Measurements from ENCODE around the gene DNAJB4.

DNAJB4 gene

GRCh38 chr1:78038071-78038470 lies 33.3 kb downstream of the DNAJB4 start:
- no peak for DNase-seq (ENCODE audit: low read depth in 3 of 3)

GRCh38 chr1:78038491-78038939 lies 33.8 kb downstream of the DNAJB4 start:
- DNase-seq (ENCODE audit: low read depth in 3 of 3), result no peak

GRCh38 chr1:78040484-78041089 lies 35.8 kb downstream of the DNAJB4 start:
- DNase-seq (ENCODE audit: low read depth in 3 of 3), result no peak

- DNase-seq (ENCODE audit: low read depth in 3 of 3), result no peak
Measured at GRCh38 chr1:78043436-78043835, 38.7 kb downstream of the DNAJB4 start.

GRCh38 chr1:78044796-78045562 lies 40.2 kb downstream of the DNAJB4 start:
- no peak for DNase-seq (ENCODE audit: low read depth in 3 of 3)

- DNase-seq (ENCODE audit: low read depth in 3 of 3), result no peak
Measured at GRCh38 chr1:78045563-78045925, 40.8 kb downstream of the DNAJB4 start.

- DNase-seq (ENCODE audit: low read depth in 3 of 3), result no peak
Measured at GRCh38 chr1:78045926-78046778, 41.4 kb downstream of the DNAJB4 start, which contains the start of gene GIPC2. Gene GIPC2 (plus strand): TSS chr1:78045966. CDS start chr1:78046095, 129 bp downstream.

GRCh38 chr1:78047106-78047505 lies 42.4 kb downstream of the DNAJB4 start:
- DNase-seq (ENCODE audit: low read depth in 3 of 3), result no peak

GRCh38 chr1:78047631-78048030 lies 42.9 kb downstream of the DNAJB4 start:
- DNase-seq (ENCODE audit: low read depth in 3 of 3), result no peak

- DNase-seq (ENCODE audit: low read depth in 3 of 3), result no peak
Measured at GRCh38 chr1:78048446-78048845, 43.7 kb downstream of the DNAJB4 start.

- no peak for DNase-seq (ENCODE audit: low read depth in 3 of 3)
Measured at GRCh38 chr1:78049396-78049795, 44.7 kb downstream of the DNAJB4 start.

- no peak for DNase-seq (ENCODE audit: low read depth in 3 of 3)
Measured at GRCh38 chr1:78051005-78051404, 46.3 kb downstream of the DNAJB4 start.

GRCh38 chr1:78052685-78053405 lies 48.1 kb downstream of the DNAJB4 start:
- DNase-seq (ENCODE audit: low read depth in 3 of 3), result no peak

GRCh38 chr1:78053498-78053897 lies 48.8 kb downstream of the DNAJB4 start:
- no peak for DNase-seq (ENCODE audit: low read depth in 3 of 3)

- DNase-seq (ENCODE audit: low read depth in 3 of 3), result no peak
Measured at GRCh38 chr1:78054559-78054958, 49.8 kb downstream of the DNAJB4 start.

- DNase-seq (ENCODE audit: low read depth in 3 of 3), result no peak
Measured at GRCh38 chr1:78054972-78055371, 50.2 kb downstream of the DNAJB4 start.

- DNase-seq (ENCODE audit: low read depth in 3 of 3), result no peak
Measured at GRCh38 chr1:78055565-78056132, 50.9 kb downstream of the DNAJB4 start.

GRCh38 chr1:78058670-78059069 lies 53.9 kb downstream of the DNAJB4 start:
- no peak for DNase-seq (ENCODE audit: low read depth in 3 of 3)

- DNase-seq (ENCODE audit: low read depth in 3 of 3), result no peak
Measured at GRCh38 chr1:78060857-78061563, 56.3 kb downstream of the DNAJB4 start.

GRCh38 chr1:78061825-78062523 lies 57.2 kb downstream of the DNAJB4 start:
- no peak for DNase-seq (ENCODE audit: low read depth in 3 of 3)

Data from stimulated activated CD4-positive, alpha-beta T cell treated with anti-CD3 and anti-CD28 coated beads, TNF-alpha, amount 100 ng/mL, for 4 hours (primary cell).